Measurements from ENCODE around the gene HOXB13.
"Not testable (repeated sequence)": the region's sequence is repeated elsewhere in the genome, so short reads cannot be mapped to it uniquely, and the experiment has no call there.

HOXB13 gene

DNA sequence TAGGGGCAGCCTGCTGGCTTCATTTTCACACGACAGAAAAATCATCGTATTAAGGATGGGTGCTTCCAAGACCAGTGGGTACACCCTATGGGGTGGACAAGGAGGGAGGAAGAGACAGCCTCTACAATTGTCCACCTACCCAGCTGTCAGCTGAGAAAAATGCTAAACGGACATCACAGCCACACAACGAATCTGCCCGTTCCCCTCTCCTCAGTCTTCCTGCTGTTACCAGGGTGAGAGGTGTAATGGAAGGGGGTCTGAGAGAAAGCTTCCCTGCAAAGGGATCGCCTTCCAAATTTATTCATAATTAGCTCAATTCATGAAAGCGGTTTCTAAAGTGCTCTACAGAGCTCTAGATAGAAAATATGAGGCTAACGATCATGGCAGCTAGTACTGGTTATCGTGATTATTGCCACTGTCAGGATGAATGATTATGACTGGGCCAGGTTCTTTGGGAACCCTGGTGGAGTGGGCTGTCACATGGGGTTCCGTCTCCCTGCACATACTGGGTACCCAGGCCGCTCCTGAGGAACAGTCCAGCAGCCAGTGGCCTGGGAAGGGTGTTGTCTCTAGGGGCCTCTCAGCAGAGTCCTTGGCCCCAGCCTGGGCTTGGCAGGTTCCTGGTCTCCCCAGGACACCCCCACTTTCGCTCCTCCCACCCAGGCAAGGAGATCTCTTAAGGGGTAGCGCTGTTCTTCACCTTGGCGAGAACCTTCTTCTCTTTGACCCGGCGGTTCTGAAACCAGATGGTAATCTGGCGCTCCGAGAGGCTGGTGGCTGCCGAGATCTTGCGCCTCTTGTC lies 2.2 kb downstream of the HOXB13 start:
- no peak for DNase-seq

DNA sequence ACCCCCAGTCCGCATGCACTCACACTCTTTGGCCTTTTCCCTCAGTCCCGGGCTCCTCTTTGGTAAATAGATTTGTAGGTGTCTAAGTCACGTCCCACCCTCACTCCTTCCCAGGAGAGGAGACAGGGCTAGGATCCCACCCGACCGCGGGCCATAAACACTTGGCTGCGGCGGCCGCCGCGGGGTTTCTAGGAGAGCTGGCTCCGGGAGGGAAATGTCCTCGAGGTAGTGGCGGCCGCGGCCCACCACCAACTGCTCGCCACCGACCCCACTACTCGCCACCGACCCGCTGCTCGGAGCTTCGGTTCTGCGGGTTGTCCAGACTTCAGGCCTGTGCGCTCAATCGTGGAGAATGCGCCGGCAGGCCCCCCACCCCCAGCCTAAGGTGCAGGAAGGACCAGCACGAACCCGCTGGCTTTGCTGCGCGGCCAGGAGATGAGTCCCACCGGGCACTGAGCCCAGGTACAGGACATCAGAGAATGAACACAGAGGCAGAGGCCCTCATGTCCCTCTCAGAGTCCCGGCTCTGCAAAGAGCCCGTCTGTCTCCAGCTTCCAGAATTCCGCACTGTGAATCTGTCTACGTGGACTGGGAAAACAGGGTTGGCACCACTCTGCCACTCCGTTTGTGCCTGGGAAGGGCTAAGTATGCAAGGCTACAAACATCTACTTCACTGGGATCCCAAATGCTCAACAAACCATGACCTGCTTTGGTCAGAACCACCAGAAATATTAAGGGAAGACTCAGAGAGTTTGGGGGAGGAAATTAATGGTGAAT lies 3.1 kb downstream of the HOXB13 start:
- DNase-seq, result no peak

DNA sequence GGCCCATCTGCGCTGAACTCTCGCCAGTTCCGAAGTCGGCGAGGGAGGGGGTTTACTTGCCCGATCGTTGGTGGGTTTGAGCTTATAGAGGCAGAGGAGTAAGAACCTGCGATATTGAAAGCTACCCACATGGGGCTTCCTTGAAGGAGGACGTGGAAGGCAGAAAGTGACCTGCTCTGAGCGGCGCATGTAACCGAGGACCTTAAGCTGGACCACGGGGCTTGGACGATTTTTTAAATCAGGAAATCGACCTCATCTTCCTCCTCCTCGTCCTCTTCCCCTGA lies 3.6 kb downstream of the HOXB13 start:
- no peak for DNase-seq

DNA sequence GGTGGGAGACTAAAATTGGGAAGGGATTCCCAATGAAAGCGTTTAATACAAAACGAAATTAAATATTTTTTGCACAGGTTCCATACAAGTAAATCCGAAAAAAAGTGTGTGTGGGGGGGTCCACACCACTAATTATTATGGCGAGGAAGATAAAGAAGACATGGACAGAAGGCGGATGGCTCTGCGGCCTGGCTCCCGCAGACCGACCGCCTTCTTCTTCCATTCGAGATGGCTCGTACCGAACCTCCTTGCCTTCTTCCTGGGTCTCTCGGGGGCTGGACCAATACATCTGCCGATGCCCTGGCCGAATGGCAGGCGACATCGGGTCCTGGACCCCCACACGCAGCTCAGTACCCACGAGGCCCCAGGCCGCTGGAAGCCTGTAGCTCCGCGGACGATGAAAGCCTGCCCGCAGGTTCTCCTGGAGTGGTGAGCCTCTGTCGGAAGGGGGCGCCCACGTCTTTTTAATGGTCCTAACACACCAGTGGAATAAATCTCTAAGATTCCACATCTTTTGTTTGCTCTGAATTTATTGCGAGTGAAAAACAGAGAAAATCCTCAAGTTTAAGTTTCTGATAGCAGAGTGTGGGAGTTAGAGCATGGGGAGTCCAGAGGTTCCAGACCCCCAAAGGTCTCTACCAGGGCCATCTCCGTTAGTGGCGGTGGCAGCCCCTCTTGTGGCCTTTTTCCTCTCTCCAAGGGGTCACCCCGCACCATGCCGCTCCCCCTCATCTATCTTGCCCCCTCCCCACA lies 4.1 kb downstream of the HOXB13 start:
- peak in 11 of 14 donors; percentile 5 to 59 (median 20) for DNase-seq

DNA sequence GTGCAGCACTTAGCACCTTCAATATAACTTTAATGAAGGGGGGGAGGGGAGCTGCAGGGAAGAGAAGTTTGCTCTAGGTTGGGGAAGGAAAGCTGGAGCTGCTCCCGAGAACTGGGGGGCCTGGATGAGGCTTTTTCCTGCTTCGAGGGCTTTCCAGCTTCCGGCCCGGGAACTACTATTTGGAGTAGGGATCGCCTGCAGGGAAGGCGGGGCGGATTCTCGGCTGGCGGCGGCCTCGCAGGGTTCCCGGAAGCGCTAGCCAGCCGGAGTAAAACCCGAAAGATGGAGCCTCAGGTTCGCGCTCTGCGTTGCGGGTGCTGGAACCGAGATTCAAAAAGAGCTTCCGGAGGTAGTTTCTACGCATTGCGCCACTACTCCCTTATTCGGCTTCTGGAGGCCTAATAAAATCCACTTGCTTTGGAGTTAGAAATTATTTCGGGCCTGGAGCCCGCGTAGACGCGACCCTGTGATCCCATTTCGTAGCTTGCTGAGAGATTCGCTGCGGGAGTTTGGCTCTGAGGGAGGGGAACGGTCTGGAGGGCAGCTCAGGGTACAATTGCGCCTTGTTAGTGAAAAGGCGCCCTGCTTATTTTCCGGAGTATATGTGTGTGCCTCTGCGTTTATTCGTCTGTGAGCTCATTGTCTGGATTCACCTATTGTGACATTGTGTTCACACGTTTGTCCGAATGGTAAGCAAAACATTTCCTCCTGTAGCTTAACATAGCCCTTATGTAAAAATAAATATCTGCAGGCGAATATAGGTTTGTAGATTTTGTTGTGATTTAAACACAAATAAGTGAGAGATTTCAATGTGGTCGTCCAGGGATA lies 4.9 kb downstream of the HOXB13 start:
- no peak for DNase-seq

DNA sequence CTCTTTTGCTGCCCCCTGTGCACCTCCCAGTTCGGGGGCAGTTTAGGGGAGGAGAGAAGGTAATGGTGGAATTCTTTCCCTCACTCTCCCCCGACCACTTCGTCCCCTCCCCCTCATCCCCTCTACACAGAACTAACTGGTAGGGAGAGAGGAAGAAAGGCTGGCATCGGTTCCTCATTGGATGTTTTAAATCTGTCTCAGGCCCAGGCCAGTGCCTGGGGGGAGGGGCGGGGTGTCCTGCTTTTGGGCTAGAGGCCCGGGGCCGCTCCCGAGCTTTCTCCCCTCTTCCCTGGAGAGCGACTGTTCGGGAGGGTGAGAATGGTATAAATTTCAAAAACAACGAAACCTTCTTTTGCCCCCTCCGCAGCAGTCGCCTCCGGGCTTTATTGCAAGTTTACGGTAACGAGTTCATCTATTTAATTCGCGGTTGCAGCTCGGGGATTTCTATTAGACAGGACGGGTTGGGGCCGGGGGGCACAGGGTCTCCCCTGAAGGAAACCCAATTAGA lies 5.6 kb downstream of the HOXB13 start, which contains the start of gene PRAC2:
Gene PRAC2 (plus strand): TSS at position 271 of the 508 bp plus-strand sequence. CDS start 1,226 bp downstream, outside the sequence.
- no peak for DNase-seq

DNA sequence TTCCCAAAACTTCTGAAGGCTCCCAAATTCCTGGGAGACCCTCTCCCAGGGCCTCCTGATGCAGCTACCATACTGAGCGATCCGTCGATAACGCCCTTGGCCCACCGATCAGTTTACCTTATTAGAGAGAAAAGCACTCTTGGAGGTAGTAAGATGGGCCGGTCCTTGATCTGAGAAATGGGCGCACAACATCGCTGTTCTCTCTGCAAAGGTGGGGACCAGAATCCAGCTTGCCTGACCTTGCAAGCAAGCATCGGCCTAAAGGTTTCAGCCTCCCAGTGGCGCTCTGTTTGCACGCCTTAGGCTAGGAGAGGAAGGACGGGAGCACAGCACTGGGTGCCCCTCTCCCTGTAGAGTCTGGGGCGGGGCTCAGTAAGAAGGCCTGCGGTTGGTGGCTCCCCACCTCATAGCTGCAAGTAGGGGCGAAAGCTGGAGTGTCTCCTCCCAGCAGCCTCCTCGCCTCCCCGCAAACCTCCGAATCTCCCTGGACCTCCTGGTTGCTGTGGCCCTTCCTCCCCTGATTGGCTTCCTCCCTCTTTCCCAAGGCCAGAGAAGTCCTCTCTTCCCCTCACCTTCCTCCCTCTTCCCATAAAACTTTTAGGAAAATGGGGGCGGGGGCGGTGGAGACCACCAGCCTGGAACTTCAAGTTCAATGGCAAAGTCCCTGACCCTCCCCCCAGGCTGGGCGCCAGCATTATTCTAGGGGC lies 6.2 kb downstream of the HOXB13 start, which contains the start of gene PRAC1:
Gene PRAC1 (minus strand): TSS at position 318 of the 707 bp plus-strand sequence. CDS start 126 bp downstream, at position 192.
- DNase-seq, result no peak

DNA sequence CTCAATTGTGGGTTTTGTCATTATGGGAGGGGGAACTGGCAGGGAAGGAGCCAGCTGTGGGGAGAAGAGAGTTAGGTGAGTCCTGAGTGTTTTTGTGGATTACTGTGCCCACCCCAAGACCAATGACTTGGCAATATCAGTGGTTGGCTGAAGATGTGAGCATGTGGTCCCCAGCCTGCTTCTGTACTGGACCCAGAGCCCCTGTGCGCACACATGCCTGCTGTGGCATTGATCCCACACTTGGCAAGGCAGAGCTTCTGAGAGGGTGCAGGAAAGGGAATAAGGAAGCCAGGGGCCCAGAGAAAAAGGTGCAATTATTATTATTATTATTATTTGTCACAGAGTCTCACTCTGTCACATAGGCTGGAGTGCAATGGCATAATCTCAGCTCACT lies 7.5 kb downstream of the HOXB13 start:
- no peak for DNase-seq

DNA sequence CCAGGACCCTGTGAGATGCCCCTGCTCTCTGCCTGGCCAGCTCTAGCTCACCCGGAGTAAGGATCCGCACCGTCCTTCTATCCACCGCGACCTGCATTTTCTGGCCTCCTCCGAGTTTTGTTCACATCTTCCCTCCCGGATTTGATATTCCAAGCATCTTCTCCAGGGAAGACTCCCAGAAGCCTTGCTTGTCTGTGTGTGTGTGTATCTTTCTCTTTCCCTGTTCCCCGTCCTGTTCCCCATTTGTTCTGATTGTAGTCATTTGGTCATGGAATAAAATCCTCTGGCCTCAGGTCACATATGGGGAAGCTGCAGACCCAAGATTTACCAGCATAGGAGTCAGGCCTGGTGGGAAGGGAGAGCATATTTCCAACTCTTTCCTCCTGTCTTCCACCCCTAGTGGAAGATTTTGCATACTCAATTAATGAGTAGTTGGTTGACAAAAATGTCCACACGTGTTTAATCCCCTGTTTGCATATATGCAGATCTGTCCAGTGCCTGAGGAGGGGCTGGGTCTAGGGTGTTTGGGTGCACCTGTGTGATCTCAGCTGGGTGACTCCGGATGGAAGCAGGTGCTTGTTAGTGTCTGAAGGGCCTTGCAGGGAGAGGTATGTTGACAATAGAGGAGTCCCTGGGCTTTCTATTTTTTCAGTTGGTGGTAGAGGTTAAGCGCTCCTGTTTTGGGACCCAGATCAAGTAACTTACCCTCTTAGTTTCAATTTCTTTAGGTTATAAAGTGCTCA lies 8.1 kb downstream of the HOXB13 start:
- no peak for DNase-seq

DNA sequence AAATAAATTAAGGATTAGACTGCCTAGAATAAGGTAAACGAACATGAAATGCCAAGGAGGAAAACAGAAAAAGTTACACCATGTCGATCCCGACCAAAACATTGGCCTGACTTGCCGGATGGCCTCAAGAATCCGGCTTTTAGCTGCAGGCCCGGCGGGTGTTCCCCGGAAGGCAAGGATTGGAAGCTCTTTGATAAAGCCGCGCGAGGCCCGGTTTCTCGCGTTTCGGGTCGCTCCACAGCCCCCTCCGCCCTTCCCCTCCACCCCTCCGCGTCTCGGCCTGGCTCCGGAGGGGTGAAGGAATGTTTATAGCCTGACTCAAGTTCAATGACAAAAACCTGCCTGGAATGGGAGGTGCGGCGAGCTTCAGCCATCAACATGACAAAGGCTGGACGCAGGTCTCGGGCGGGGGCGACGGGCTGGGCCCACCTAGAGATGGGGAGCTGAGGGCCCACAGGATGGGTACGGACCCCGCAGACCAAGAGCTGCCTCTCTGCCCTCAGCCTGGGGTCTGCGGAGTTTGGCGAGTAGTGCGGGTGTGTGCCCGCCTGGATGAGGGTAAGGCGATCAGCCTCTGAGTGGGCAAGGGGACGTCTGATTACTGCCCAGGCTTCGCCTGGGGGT lies 8.8 kb downstream of the HOXB13 start:
- DNase-seq, result no peak

DNA sequence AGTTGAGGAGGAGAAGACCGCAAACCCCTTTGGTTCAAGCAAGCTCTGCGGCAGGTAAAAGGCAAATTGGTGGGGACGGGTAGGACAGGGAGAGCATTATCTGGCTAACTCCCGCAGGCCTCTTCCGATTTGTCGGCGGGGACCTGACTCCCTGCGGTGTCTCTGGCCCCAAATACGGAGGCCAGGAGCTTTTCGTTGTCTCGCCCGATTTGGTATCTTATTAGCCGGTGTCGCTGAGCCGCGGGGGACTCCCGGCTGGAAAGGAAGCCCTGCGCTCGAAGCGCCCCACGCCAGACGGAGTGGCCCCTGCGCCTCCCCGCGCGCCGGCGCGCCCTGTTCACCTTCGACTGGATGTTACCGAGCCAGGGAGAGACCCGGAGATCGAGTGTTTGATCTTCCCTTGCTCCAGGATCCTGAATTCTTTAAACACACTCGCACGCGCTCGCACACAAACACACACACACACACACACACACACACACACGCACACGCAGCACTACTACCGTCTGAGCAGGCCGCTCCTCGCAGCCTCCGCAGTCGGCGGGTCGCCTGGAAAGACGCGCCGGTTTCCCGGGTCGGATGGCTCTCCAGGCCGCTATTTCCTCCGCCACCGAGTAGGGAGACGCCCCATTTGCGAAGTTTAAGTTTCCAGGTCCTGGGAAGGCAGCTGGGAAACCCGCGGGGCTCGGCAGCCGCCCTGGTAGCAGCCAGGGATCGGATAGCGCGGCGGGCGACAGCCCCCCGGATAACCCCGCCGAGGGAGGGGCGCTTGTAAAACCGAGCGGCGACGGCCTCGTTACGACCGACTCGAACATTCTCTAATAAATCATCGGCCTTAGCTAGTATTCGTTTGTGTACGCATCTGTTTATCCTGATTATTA lies 9.5 kb downstream of the HOXB13 start:
- no peak for DNase-seq

DNA sequence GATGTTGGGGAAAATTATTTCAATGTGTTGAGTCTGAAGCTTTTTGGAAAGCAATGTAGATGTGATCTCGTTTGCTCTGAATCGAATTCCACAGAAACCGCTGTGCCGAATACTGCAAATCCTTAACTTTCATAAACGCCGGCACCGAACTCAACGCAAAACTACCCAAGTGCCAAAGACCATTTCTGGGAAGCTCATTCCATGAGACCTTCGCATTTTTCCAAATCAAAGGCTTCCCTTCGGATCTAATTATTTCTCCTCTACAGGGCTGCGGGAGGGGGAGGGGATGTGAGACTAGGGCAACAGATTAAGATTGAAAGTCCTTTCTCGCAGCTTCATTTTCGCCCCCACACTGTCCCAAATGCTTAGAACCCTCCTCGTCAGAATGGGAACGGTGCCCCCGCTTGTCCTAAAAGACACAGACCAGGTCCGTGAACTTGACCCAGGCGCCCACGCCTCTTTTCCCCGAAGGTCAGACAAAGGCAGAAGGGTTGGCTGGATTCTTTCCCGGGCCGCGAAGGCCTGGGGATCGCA lies 10.3 kb downstream of the HOXB13 start:
- no peak for DNase-seq

DNA sequence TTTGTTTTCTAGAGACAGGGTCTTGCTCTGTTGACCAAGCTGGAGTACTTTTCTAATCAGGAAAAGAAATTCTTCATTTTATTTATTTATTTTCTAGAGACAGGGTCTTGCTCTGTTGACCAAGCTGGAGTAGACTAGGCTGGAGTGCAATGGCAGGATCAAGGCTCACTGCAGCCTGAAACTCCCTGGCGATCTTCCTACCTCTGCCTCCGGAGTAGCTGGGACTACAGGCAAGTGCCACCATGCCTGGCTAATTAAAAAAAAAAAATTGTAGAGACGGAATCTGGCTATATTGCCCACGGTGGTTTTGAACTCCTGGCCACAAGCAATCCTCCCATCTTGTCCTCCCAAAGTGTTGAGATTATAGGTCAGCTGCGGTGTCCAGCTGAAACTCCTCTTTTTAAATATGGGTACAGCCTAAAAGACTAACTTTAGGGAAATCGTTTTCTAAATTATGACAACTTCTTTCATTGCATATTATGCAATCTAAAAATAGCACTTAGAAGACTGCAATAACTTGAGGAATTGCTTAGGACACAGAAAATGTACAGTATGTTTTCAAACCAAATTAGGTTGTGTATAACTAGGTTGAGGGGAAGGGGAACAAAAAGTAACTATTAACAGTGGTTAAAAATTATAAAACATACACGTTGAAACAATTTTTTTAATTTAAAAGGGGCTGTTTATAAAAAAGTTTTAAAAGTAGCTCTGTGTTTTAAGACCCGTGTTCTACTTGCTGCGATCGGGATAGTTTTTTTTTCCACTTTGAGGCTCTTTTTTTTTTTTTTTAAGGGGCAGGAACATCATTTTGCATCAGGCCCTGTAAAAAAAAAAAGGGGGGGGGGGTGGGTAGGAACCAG lies 11.0 kb downstream of the HOXB13 start:
- DNase-seq, result no peak

DNA sequence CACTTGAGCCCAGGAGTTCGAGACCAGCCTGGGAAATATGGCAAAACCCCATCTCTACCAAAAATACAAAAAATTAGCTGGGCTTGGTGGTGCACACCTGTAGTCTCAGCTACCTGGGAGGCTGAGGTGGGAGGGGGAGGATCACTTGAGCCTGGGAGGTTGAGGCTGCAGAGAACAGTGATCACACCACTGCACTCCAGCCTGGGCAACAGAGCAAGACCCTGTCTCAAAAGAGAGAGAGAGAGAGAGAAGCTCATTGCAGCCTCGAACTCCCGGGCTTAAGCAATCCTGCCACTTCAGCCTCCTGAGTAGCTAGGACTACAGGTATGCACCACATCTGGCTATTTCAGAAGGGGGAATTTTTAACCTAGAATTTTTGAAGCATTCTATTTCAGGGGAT lies 12.0 kb downstream of the HOXB13 start:
- DNase-seq, result not testable (repeated sequence)

DNA sequence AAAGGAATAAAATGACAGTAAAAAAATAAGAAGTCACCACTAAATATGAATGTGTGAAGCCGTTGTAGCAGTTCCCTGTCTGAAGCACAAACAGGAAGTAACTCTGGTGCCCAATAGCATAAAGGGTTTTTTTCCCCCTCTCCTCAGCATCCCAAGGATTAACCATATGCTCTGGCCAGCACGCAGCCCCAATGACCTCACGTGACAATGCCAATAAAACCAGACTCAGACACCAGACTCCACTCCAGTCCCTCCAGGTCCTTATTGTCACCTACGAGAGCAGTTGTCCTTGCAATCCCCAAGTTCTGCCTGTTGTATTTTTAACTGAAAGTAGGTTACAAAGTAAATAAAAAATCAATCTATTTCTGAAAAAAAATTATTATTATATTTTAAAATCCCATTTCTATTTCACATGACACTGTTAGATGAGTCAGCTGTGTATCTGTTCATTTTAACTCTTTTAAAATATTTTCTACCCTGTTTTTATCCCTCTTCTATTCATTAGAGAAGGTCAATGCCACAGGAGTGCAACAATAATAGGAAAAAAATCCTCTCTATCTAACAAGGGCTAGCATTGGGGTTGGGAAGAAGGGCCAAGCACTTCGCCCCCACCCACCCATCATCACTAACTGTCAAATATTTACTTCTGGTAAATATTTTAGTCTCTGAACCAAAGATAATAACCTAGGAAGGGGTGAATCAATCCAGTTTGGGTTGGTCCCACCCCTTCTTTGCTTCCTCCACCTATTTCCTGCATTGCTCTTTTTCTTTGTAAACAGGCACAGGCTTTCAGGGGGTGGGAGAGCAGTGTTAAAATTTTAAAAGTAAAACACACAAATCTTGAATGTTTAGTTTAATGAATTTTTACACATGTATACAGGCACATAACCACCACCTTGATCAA lies 12.8 kb downstream of the HOXB13 start:
- no peak for DNase-seq

DNA sequence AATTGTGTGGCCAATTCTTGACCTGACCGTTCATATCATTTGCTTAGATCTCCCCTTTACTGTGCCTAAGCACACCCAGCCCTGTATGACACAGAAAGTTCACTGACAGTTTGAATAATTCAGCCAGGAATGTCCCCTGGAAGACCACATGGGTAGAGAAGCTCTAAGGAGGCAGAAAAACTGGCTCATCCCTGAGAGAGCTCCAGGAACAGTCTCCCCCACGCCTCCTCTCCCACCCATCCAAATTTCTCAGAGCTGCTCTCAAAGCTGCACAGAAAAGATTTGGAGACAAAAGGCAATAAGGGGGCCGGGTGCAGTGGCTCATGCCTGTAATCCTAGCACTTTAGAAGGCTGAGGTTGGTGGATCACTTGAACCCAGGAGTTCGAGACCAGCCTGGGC lies 17.4 kb downstream of the HOXB13 start:
- DNase-seq, result no peak
